Measurements from ENCODE around the gene SCRN1. TPM values are rescaled to one million over a fixed set of nuclear protein-coding genes. Genes with fewer than 3 reads are reported as not detected.

SCRN1 gene
- polyA plus RNA-seq, 1 donor from 2014 or later: 130 TPM

DNA sequence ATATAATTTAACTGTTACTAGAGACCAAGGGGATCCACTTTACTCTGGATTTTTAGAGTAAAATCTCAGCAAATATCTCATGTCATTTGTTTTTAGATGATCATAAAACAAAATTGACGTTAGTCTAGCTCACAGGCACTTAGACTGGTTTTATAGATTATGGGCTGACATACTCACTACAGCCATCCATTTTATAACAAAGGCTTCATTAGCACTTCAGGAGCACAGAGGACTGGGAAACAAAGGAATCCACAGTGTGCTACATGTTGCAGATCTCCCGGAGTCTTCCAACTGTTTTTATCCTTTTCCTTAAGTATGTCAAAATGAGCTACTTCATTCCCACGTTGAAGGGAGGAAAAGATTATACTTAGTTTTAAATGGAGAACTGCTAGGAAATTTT, 15.9 kb upstream of the SCRN1 start:
- H3K36me3 ChIP-seq (ENCODE audit: insufficient read depth, low read length): no peaks in the 10 kb centered on the region
- peak overlapping the region; percentile 10 for H3K4me2 ChIP-seq (ENCODE audit: low read length)
- H3F3A ChIP-seq (ENCODE audit: insufficient read depth, low read length, poor library complexity, severe bottlenecking): no peaks in the 10 kb centered on the region
- H4K20me1 ChIP-seq (ENCODE audit: insufficient read depth): no peaks in the 10 kb centered on the region
- H3K9ac ChIP-seq (ENCODE audit: low read length): peak overlapping the region; percentile 13
- no peak overlapping the region for H3K4me3 ChIP-seq (ENCODE audit: low read length)
- H3K9me2 ChIP-seq (ENCODE audit: insufficient read depth, low read length): no peaks in the 10 kb centered on the region
- no peak overlapping the region for H2AFZ ChIP-seq (ENCODE audit: low read depth, low read length)
- H3K9me3 ChIP-seq (ENCODE audit: low read length): no peaks in the 10 kb centered on the region
- TF ChIP-seq, protein P1, sequence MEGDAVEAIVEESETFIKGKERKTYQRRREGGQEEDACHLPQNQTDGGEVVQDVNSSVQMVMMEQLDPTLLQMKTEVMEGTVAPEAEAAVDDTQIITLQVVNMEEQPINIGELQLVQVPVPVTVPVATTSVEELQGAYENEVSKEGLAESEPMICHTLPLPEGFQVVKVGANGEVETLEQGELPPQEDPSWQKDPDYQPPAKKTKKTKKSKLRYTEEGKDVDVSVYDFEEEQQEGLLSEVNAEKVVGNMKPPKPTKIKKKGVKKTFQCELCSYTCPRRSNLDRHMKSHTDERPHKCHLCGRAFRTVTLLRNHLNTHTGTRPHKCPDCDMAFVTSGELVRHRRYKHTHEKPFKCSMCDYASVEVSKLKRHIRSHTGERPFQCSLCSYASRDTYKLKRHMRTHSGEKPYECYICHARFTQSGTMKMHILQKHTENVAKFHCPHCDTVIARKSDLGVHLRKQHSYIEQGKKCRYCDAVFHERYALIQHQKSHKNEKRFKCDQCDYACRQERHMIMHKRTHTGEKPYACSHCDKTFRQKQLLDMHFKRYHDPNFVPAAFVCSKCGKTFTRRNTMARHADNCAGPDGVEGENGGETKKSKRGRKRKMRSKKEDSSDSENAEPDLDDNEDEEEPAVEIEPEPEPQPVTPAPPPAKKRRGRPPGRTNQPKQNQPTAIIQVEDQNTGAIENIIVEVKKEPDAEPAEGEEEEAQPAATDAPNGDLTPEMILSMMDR (IDR thresholded peaks at IDR 0.05; ENCODE audit: poor library complexity, severe bottlenecking): no peak
- TF ChIP-seq SMC3 (conservative IDR thresholded peaks at IDR 0.05; ENCODE audit: poor library complexity) (no peak), POLR2AphosphoS5 (IDR thresholded peaks at IDR 0.05) (no peak), EP300 (conservative IDR thresholded peaks at IDR 0.05; ENCODE audit: poor library complexity, severe bottlenecking) (no peak), MXI1 (conservative IDR thresholded peaks at IDR 0.05; ENCODE audit: poor library complexity, severe bottlenecking) (no peak), TAF1 (IDR thresholded peaks at IDR 0.05; ENCODE audit: low read depth) (no peak)
- TF ChIP-seq, protein P2, sequence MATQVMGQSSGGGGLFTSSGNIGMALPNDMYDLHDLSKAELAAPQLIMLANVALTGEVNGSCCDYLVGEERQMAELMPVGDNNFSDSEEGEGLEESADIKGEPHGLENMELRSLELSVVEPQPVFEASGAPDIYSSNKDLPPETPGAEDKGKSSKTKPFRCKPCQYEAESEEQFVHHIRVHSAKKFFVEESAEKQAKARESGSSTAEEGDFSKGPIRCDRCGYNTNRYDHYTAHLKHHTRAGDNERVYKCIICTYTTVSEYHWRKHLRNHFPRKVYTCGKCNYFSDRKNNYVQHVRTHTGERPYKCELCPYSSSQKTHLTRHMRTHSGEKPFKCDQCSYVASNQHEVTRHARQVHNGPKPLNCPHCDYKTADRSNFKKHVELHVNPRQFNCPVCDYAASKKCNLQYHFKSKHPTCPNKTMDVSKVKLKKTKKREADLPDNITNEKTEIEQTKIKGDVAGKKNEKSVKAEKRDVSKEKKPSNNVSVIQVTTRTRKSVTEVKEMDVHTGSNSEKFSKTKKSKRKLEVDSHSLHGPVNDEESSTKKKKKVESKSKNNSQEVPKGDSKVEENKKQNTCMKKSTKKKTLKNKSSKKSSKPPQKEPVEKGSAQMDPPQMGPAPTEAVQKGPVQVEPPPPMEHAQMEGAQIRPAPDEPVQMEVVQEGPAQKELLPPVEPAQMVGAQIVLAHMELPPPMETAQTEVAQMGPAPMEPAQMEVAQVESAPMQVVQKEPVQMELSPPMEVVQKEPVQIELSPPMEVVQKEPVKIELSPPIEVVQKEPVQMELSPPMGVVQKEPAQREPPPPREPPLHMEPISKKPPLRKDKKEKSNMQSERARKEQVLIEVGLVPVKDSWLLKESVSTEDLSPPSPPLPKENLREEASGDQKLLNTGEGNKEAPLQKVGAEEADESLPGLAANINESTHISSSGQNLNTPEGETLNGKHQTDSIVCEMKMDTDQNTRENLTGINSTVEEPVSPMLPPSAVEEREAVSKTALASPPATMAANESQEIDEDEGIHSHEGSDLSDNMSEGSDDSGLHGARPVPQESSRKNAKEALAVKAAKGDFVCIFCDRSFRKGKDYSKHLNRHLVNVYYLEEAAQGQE (IDR thresholded peaks at IDR 0.05; ENCODE audit: borderline replicate concordance): no peak
- H3K79me2 ChIP-seq (replicated peaks; ENCODE audit: insufficient read depth, low read length): no peaks in the 10 kb centered on the region
- H3K27me3 ChIP-seq (ENCODE audit: insufficient read depth, low read depth, low read length): no peaks in the 10 kb centered on the region
- H3K27ac ChIP-seq (ENCODE audit: low read length): peak overlapping the region; percentile 94

DNA sequence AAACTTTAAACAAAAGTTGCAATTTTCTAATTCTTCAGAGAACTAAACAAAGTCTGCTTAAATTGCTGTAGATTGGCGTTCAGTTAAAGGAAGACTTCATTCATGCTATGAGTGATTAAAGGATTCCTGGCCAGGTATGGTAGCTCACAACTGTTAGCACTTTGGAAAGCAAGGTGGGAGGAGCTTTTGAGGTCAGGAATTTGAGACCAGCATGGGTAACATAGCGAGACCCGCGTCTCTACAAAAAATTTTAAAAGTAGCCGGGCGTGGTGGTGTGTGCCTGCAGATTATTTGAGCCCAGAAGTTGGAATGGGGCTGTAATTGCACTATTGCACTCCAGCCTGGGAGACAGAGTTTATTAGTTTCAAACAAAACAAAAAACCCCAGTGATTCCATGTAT, 13.5 kb upstream of the SCRN1 start:
- Histone ChIP-seq H2AFZ (ENCODE audit: low read depth, low read length) (no peak overlapping the region), H3K9me3 (ENCODE audit: low read length) (no peaks in the 10 kb centered on the region), H3K9ac (ENCODE audit: low read length) (no peak overlapping the region), H4K20me1 (ENCODE audit: insufficient read depth) (no peaks in the 10 kb centered on the region), H3K27me3 (ENCODE audit: insufficient read depth, low read depth, low read length) (no peaks in the 10 kb centered on the region), H3F3A (ENCODE audit: insufficient read depth, low read length, poor library complexity, severe bottlenecking) (no peaks in the 10 kb centered on the region), H3K79me2 (replicated peaks; ENCODE audit: insufficient read depth, low read length) (no peaks in the 10 kb centered on the region), H3K9me2 (ENCODE audit: insufficient read depth, low read length) (no peaks in the 10 kb centered on the region), H3K36me3 (ENCODE audit: insufficient read depth, low read length) (no peaks in the 10 kb centered on the region), H3K4me2 (ENCODE audit: low read length) (peak overlapping the region; percentile 56), H3K27ac (ENCODE audit: low read length) (peak overlapping the region; percentile 94), H3K4me3 (ENCODE audit: low read length) (peak overlapping the region; percentile 35)
- TF ChIP-seq EZH2 (IDR thresholded peaks at IDR 0.05; ENCODE audit: borderline replicate concordance, insufficient read depth, low read length, poor library complexity, severe bottlenecking) (no peak), MXI1 (conservative IDR thresholded peaks at IDR 0.05; ENCODE audit: poor library complexity, severe bottlenecking) (no peak), POLR2AphosphoS5 (IDR thresholded peaks at IDR 0.05) (no peak), EP300 (conservative IDR thresholded peaks at IDR 0.05; ENCODE audit: poor library complexity, severe bottlenecking) (no peak), RAD21 (conservative IDR thresholded peaks at IDR 0.05) (no peak), SMC3 (conservative IDR thresholded peaks at IDR 0.05; ENCODE audit: poor library complexity) (no peak), TAF1 (IDR thresholded peaks at IDR 0.05; ENCODE audit: low read depth) (no peak)
- TF ChIP-seq, protein P2 (IDR thresholded peaks at IDR 0.05; ENCODE audit: borderline replicate concordance): no peak
- TF ChIP-seq, protein P1 (IDR thresholded peaks at IDR 0.05; ENCODE audit: poor library complexity, severe bottlenecking): no peak

All from neural cell (in vitro differentiated cells).